HG03095 (cell line): Measurements from ENCODE around the gene CTTNBP2.
"Not testable (repeated sequence)": the region's sequence is repeated elsewhere in the genome, so short reads cannot be mapped to it uniquely, and the experiment has no call there.

Source experiments
- ATAC-seq: cut with Tn5 transposase; IDR thresholded peaks from one replicate; pipeline ENCODE4 v1.9.1; 2021; ENCODE audit warnings: moderate library complexity; ENCODE audit not compliant: unreplicated experiment

Gene CTTNBP2

DNA sequence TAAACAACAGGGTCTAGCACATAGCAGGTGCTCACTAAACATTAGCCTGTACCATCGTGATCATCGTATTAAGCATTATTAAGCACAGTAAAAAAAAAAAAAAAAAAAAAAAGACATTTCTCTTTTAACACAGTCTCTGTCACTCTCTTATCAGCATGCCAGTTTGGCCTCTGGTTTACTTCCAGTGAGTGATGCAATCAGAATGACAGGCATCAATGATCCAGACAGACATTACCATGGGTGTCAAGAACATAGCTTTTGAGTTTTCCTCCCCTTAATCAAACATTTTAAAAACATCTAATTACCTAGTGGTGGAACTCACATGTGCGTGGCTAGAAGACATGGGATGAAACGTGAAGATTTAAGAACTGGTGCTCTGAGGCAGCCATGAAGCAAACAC, 115.8 kb downstream of the CTTNBP2 start:
- no peak for ATAC-seq

DNA sequence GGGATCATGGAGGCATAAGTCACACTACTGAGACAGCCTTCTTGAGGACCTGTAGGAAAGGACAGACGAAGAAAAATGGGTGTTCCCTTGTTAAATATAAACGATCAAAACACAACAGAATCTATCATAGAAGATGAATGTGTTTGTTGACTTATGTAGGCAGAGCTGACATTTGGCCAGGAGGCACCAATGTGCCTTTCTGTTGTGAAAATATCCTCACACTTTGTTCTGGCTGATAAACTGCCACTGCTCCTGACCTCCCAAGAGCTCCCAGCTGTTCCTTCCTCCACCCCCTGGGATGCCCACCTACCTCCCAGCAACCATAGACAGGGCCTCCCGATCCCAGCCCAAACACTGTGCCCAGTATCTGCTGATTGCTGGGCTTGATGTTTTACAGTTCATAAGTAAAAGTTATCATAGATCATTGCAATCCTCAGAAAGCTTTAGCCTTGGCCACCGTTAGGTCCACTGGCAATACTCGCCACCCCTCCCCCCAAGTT, 116.6 kb downstream of the CTTNBP2 start:
- no peak for ATAC-seq

DNA sequence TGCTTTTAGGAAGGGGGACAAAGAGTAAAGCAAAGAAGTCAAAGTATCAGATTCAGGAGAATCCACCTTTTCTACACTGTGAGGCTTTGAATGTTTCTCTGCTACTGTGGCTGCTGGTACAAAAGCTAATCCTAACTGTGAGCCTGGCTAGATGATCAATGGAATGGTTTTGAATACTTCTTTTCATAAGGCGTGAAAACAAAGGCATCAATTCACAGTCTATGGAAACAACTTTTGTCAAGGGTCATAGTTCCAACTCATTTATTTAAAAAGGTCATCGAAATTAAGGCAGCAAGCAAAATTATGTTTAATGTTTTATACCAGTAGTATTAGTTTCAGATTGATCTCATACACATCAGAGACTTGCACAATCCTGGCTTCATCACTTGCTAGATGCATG, 118.1 kb downstream of the CTTNBP2 start:
- ATAC-seq, result no peak

DNA sequence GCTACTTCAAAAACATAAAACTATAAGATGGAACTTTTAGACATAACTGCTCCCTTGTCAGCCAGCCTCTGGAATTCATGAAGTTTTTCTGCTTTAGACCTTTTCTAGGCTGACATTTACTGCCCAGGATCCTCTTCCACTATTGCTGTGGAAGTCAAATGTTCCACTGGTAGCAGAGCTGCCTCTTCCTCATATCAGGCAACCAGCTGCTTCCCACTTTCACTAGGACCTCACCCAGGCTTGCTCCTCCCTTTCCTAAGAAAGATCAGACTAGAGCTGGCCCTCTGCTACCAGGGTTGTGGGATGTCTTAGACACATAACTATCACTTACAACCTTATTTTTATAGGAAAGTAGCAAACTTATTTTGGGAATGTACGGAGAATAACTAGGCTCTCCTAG, 121.5 kb downstream of the CTTNBP2 start:
- ATAC-seq, result no peak

DNA sequence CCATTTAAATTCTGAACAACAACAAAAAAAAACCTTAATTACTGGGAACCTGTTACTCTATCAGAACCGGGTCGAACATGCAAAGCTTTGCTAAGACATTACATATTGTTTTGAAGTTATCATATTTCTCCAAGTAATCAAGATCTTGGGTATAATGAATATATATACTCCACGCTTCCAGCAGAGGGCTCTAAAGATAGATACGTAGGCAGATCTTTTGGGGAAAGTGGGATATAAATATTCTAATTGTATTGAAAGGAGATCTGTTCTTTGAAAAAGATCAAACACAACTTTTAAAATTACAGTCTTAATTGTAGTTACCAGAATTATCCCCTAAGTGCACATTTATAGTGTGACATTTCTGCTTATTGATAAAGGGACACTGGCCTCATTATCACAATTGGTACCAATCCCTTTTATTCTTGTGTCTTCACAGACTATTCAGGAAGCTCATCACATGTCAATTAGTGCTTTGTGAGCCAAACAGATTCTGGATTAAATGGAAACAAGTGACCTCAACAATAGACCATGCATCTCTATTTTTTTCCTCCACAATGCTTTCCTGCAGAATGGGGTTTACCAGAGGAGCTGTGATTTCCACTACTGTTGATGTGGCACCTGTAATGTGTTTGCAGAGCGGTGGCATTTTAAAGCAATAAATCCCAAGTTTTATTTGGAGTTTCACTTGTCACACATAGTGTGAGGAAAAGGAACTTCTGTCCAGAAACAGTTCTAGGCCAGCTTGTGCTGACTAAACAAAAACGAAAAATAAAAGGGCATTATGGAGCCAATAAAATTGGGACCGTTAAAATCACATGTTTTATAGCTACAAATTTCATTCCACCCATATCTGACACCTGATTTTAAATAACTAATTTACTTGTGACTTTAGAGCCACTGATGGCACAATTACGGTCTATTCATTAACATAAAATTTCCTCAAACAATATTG, 122.4 kb downstream of the CTTNBP2 start:
- ATAC-seq, result no peak

DNA sequence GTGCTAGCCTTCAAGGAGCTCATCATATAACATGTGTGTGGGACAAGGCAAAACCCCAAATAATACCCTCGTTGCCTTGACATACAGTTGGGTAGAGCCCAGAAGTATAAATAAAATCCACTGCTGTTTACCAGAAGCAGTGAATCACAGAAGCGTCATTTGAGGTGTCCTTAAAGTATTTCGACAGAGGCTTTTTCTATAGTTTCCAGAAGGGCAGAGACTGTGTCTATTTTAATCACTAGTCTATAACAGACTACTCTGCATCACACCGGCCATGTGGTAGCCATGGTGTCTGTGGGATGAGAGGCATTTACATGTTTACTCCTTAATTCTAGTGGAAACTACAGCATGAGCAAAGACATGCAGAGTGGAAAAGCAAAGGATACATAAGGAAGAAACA, 131.3 kb downstream of the CTTNBP2 start:
- ATAC-seq, result no peak

DNA sequence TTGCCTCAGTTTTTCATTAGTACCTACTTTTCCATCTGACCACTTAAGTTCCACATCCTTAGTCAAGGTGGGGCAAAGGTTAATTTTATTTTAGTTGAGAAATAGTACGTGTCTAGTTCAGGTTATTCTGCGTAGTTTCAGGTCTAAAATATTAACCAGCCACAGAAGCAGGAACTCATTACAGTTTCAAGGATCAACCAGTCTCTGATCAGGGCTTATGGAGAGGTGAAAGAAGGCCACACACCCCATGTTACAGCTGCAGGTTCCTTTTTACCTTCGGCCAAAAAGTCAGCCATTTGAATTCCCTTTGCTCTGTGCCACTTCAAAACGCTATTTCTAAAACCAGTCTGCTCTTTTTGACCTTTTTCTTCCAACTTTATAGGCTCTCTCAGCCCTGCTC, 134.2 kb downstream of the CTTNBP2 start:
- ATAC-seq, result no peak

DNA sequence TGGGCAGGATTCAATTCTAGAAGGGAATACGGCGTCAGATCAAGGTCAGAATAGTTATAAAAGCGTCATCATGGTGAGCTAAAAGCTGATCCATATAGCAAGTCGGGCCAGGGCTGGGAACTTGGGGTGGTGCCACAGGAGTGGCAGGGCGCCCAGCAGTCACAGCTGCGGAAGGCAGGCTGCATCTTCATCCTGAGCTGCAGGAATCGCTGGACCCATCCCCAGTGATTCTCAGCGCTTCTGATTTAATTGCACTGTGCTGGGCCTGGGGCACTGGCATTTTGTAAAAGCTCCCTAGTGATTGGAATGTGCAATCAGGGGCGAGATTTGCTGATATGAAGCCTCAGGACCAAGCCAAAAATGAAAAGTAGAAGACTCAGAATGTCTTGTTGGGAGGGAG, 135.3 kb downstream of the CTTNBP2 start:
- ATAC-seq, result no peak

DNA sequence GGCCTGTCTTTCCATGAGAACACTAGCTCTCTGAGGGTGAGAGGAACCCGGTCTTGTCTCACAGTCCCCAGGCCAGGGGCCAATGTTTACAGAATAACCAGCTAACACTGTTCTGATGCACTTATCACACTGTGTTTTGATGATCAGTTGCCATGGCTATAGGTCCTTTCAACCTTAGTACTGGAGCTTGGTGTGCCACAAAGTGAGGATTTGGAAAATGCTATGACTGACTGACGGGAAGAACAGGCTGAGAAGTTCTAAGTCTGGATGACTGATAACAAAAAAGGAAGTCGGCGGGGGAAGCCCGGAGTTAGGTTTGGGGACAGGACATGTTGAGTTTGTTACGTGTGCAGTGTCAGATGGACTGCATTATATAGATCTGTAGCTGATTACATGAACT, 141.8 kb downstream of the CTTNBP2 start:
- peak; percentile 90 for ATAC-seq

DNA sequence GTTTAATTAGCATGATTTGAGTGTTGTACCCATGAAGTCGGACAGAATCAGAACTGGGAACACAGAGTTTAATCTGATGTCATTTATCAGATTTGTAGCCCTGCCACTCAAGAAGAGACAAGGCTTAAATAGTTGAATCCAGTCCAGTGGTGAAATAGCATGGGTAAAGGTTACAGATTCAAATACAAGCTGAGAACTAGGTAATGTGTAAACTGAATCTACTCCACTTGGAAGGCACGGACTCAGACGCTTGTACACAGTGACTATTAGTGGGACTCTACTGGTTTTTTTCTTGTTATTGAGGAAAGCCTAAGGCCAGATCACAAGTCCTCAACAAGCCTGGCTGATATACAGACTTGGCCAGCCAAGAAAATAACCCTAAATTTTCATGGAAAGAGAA, 142.9 kb downstream of the CTTNBP2 start:
- ATAC-seq, result no peak

DNA sequence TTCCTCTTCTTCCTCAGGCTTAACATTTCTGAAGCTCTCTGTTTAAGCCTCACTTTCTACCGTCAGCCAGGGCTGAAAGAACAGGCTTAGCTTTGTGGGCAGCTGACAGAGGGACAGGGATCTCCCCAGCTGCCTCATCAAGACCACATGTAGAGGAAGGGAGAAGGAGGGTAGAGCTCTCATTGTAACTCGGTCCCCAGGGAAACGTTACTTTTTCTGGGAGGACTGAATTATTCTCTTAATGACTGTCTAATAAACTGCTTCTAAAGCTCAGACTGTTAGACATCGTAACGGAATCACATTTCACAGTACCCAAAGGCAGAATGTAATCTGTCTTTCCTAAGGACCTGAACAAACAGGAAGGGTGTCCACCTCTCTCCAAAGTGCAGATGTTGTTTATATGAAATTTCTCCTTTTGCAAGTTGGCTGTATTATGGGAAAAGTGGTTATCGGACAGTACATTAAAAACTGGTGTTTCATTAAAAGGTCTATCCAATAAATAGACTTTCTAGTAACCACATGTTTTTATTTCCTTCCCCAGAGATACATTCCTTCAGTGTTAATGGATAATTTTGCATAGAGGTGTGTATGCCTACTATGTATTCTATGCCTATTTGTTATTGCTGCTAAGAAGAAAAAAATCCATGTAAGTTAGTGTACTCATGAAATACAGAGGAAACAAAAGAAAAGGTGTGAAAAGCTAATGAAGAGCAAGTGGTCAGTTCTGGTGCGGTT, 144.2 kb downstream of the CTTNBP2 start:
- ATAC-seq, result peak; percentile 69

DNA sequence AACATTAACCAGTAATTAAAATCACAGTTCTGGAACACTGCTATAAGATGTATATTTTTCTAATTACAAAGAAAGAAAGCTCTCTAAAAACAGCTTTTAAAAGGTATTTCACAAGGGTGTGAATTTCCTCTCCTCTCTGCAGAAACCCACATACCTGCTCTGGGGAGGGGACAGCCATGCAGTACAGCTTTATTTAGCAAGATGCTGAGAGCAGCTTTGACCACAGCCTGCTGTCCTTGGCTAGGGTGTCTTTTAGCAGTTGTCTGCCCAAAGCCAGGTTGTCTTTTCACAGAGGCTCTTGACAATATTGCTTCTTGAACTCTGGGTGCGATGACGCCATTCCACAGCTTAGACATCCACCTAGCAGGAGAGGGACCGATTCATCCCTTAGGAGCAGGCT, 148.3 kb downstream of the CTTNBP2 start:
- ATAC-seq, result no peak

DNA sequence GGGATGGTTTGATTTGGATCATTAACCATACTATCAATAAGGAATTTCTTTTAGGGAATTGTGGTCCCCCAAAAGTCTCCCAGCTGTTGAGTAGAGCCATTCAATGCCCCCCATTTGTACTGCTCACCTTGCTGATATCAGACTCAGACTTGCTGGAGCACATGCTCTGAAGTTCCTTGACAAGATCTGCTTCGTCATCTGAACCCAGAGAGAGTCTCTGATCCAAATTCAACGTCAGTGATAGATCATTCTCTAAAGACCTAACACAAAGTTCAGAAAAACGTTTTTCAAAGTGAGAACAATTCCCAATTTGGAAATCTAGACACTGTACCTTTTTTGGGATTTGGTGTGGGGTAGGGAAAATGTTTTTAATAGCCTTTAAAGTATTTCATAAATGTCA, 153.9 kb downstream of the CTTNBP2 start:
- no peak for ATAC-seq

DNA sequence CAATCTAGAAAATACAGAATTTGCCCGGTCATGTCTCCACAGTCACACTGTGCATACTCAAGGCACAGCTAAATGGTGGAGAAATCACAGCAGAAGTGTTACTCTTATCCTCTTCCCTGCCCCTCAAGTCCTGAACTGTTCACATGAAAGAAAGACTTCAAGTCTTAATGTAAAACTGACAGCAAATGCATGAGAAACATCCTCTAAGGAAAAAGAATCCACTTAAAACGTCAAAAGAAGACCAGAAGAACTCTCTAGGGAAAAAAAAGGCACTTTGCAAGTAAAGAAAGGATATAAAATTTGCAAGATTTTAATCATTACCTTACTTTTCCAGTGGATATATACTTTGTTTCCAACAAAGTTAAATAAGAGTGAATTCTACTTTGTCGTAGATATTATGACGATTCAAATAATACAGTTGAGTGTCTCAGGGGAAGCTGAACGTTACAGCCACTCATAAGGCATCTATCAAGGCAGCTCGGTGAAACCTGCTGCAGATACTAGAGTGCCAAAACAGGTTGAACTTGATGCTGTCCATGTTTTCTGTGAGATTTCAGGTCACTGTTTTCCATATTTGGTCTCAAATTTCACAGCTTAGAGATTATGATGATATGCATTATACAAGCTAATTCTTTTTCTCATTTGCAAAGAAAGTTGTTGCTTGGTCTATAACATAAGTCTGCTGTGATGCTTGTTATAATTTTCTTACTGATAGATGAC, 155.0 kb downstream of the CTTNBP2 start:
- ATAC-seq, result no peak

DNA sequence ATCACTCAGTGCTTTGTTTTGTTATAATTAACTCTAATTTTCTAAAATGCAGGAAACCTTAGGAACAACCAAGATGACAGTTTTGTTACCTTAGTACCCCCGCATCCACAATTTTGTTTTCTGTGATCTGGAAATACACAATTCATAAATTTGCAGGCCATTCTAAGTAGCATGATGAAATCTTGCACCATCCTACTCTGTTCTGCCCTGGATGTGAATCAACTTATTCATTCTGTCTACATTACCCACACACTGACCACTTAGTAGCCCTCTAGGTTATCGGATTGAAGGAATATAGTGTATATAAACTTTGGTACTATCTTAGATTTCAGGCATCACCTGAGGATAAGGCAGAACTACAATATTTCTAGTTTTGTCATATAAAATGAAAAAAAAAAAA, 155.9 kb downstream of the CTTNBP2 start:
- no peak for ATAC-seq

DNA sequence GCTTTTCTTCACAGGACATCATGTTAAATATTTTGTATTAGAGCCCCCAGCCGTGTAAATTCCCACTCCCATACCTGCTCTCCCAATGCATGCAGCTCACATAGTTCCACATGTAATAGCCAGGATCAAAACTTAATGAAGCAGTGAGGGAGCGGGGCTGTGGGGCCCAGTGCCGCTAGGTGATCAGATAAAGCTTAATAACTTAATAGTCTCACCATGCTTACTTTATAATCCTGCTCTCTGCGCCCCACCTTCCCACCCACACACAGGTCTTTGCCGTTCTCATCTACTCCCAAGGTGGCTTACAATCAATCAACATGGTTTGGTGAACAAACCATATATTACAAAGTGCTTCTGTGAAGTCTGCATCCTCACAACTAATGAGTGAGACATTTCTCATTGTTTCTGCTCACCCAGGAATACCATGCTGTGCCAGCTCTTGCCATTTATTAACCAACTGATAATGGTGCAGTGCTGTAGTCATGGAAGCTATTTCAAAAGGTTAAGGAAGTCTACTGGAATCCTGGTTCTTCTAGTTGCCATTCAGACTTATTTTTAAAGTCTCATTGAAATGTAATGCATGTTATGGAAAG, 156.4 kb downstream of the CTTNBP2 start:
- no peak for ATAC-seq

DNA sequence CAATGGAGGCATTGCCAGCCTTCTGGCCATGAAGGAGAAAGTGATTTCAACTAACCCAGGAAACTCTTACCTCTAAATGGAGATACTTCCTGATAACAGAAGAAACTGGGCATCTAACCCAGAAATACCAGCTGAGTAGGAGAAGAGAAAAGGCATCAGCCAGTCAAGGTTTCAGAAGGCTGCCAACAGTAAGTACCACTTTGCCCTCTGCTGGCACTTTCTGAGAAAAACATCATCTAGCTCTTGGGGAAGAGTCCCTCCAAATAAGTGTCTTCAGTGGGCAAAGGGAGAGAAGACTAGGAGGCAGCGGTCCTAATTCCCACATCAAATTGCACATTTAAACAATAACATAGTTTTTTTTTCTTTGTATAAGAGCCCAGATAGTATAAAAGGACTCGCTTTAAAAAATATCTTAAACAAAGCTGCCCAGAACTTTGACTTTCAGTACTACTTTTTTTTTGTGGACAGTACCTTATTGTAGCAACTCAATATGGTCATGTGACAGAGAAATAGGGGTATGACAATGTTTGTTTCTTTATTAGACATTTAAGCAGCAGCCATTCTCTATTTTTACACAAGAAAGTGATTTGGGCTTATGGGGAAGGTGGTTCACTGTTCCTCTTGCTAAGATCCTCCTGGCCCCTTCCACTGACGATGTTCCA, 157.3 kb downstream of the CTTNBP2 start:
- ATAC-seq, result peak; percentile 72

DNA sequence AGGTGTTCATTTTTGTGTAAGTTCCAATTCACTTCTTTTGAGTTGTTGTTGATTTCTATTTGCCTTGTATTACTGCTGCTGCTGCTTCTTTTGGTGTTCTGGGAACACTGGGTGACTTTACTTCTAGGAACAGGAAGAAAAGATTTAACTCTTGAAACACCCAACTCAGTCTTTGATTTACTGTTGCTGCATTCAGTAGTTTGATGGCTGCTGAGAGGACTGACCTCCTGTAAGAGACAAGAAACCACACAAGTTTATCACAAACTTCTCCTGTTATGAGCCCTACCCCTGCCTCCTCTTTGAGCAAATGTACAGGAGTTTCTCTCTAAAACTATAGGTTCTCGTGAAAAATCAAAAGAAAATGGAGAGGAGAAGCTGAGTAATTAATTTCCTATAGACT, 161.7 kb downstream of the CTTNBP2 start:
- no peak for ATAC-seq

DNA sequence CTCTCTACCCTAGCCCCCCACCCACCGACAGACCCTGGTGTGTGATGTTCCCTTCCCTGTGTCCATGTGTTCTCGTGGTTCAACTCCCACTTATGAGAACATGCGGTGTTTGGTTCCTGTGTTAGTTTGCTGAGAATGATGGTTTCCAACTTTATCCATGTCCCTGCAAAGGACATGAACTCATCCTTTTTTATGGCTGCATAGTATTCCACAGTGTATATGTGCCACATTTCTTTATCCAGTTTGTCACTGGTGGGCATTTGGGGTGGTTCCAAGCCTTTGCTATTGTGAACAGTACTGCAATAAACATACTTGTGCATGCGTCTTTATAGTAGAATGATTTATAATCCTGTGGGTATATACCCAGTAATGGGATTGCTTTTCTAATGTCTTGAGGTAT, 165.1 kb downstream of the CTTNBP2 start:
- ATAC-seq, result not testable (repeated sequence)

DNA sequence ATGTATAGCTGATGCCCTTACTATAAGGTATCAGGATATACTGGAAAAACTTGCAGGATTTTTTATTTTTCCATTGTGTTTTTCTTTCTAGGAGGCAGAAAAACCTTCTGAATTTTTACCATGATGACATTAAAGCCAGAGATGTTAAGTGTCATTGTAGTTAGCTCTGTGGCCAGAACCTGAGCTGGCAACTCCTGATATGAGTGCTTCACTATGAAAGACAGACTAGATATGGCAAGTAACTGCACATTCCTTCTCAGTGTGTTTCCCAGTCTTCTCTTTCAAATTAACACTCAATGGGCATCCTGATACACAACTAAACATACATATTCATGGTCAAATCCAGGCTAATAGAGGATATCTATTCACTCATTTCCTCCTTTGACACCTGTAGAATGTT, 166.2 kb downstream of the CTTNBP2 start:
- no peak for ATAC-seq
